Endometrium (tissue), 2 donors: ENCODE data around the gene SV2B.
"Not testable (repeated sequence)": the region's sequence is repeated elsewhere in the genome, so short reads cannot be mapped to it uniquely, and the experiment has no call there.

ENCODE experiments used
- FAIRE-seq: peaks from 2 replicates; lab custom pipeline; 2012; peaks lifted over from hg19 to GRCh38; lab: Jason Lieb, UNC
- donor health status: control.
- donor health status: control.

SV2B gene

GRCh38 chr15:91319371-91320059 lies 219.5 kb downstream of the SV2B start:
- peak; percentile 46 for FAIRE-seq

GRCh38 chr15:91320101-91320500 lies 220.0 kb downstream of the SV2B start:
- FAIRE-seq, result no peak

GRCh38 chr15:91329914-91330313 lies 229.9 kb downstream of the SV2B start:
- no peak for FAIRE-seq

GRCh38 chr15:91331581-91331980 lies 231.5 kb downstream of the SV2B start:
- peak; percentile 12 for FAIRE-seq

GRCh38 chr15:91335702-91336101 lies 235.6 kb downstream of the SV2B start:
- no peak for FAIRE-seq

DNA sequence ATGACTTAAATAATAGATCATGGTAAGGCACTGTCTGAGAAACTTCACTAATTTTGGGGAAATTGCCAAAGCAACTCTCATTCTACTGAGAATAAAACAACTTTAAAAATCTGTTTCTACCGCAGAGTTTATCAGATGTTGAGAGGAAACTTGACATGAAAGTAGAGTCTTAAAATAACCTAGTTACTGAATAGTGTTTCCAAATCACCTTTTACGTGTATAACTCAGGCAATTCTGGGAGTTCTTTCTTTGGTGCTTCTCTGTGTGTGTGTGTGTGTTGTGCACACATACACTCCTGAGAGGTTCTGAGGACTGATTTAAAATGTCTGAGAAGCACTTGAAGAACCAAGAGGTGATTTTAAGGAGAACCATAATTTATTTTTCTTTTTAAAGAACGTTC lies 236.6 kb downstream of the SV2B start:
- FAIRE-seq, result no peak

DNA sequence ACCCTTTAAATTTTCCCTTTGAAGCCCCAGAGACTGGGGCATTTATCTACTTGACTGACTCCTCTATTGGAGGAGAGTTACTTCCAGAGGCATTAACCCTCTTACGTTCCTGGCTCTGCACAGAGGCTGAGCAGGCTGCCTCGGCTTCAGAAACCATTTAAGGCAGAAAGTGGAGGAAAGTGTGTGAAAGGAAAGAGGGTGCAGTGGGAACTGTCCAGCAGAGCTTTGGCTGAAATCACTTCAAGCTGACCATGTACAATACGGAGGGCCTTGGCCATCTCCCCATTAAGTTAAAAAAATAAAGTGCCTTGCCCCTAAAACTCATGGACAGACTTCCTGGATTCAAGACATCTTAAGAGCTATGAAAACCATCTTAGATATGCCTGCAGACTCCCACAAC lies 238.7 kb downstream of the SV2B start:
- FAIRE-seq, result peak; percentile 8

DNA sequence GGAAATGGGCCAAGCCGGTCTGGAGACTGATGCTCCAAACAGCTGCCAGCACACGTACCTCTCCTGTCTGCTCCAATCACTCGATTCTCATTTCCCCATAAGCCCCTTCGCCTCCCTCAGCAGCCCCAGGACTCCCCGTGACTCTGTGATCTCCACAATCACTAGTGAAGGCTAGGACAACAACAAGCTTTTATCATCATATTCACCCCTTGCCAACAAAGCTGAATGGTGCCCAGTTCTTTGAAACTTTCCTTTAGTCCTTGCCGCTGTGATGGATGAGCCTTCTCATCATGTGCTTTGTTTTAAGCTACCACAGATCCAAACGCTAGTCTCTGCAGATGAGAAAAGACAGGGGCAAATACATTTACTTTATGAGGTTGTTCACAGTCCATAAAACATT lies 242.0 kb downstream of the SV2B start:
- no peak for FAIRE-seq

DNA sequence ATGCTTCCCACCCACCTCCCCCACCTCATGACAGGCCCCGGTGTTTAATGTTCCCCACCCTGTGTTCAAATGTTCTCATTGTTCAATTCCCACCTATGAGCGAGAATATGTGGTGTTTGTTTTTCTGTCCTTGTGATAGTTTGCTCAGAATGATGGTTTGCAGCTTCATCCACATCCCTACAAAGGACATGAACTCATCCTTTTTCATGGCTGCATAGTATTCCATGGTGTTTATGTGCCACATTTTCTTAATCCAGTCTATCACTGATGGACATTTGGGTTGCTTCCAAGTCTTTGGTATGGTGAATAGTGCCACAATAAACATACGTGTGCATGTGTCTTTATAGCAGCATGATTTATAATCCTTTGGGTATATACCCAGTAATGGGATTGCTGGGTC lies 244.9 kb downstream of the SV2B start:
- FAIRE-seq, result not testable (repeated sequence)

DNA sequence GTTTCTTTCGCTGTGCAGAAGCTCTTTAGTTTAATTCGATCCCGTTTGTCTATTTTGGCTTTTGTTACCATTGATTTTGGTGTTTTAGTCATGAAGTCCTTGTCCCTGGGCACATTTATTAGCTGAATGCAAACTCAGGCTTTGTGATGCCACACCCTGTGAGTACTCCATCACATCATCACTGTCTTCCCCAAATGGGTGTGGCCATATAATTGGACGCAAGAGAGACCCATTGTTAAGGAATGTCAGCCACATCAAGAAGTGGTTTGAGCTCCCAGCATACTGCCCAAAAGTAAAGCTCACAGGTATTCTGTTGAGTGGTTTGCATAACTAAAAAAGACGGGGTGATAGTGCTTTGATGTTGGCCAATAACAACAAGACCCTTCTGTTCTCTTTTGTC lies 245.7 kb downstream of the SV2B start:
- FAIRE-seq, result no peak

GRCh38 chr15:91346259-91346658 lies 246.2 kb downstream of the SV2B start:
- no peak for FAIRE-seq

GRCh38 chr15:91348752-91349500 lies 248.9 kb downstream of the SV2B start:
- no peak for FAIRE-seq
